WTC11 (cell line): ENCODE measurements around the gene DOK5. TPM values are rescaled to one million over a fixed set of nuclear protein-coding genes. Genes with fewer than 3 reads are reported as not detected.

Experiments used
- ATAC-seq: fragments of 200-7000 bp; cut with Tn5 transposase; 2 replicates; pipeline ENCODE4 v1.10.0; 2021; ENCODE audit warnings: mild to moderate bottlenecking, moderate library complexity
- CTCF ChIA-PET: fragments of 300-600 bp; sonication (Branson Sonifier 250); formaldehyde crosslinking; loops from one replicate; lab custom pipeline; 2021; ENCODE audit warnings: antibody characterized with exemption; lab: Charles Lee
- POLR2A ChIA-PET: fragments of 350-600 bp; sonication (Branson Sonifier 250); formaldehyde crosslinking; loops from one replicate; lab custom pipeline; 2021; ENCODE audit warnings: antibody characterized with exemption; lab: Charles Lee
- DNase-seq: peaks from one replicate; pipeline ENCODE4 v3.0.0; 2021; ENCODE audit warnings: low spot score
- H3K27ac Mint-ChIP-seq: 2 replicates; pipeline ENCODE4 v1.8.0; 2021; ENCODE audit warnings: mixed read lengths
- H3K27me3 Mint-ChIP-seq: 2 replicates; pipeline ENCODE4 v1.8.0; 2021; ENCODE audit warnings: low read depth, mild to moderate bottlenecking, moderate library complexity, mixed read lengths
- H3K36me3 Mint-ChIP-seq: 2 replicates; pipeline ENCODE4 v1.8.0; 2021; ENCODE audit warnings: mixed read lengths
- H3K4me1 Mint-ChIP-seq: 2 replicates; pipeline ENCODE4 v1.8.0; 2022; ENCODE audit warnings: mixed read lengths
- H3K4me3 Mint-ChIP-seq: 2 replicates; pipeline ENCODE4 v1.8.0; 2021; ENCODE audit warnings: mild to moderate bottlenecking, moderate library complexity, mixed read lengths
- H3K9me3 Mint-ChIP-seq: 2 replicates; pipeline ENCODE4 v1.8.0; 2021; ENCODE audit warnings: mixed read lengths
- CREM ChIP-seq: sonication (generic); formaldehyde crosslinking; IDR thresholded peaks from 2 replicates; pipeline ENCODE4 v1.8.1; 2022; ENCODE audit warnings: mild to moderate bottlenecking, missing genetic modification reagents, moderate library complexity
- E2F5 ChIP-seq: sonication (generic); formaldehyde crosslinking; IDR thresholded peaks from 2 replicates; pipeline ENCODE4 v1.8.1; 2022; ENCODE audit warnings: mild to moderate bottlenecking, moderate library complexity, missing genetic modification reagents
- EMX1 ChIP-seq: fragments of 250-450 bp; sonication (Bioruptor Pico); IDR thresholded peaks from 2 replicates; pipeline ENCODE4 v1.8.0; 2021; ENCODE audit warnings: mild to moderate bottlenecking
- ESRRA ChIP-seq: sonication (generic); formaldehyde crosslinking; IDR thresholded peaks from 2 replicates; pipeline ENCODE4 v1.8.1; 2022; ENCODE audit warnings: mild to moderate bottlenecking, missing genetic modification reagents, borderline replicate concordance
- GTF2I ChIP-seq: fragments of 250-450 bp; sonication (Bioruptor Pico); conservative IDR thresholded peaks from 2 replicates; pipeline ENCODE4 v1.4.0; 2021; ENCODE audit warnings: mild to moderate bottlenecking
- MXD4 ChIP-seq: fragments of 250-450 bp; sonication (Bioruptor Pico); IDR thresholded peaks from 2 replicates; pipeline ENCODE4 v1.8.0; 2021; ENCODE audit warnings: mild to moderate bottlenecking, moderate library complexity, borderline replicate concordance
- MYBL2 ChIP-seq: sonication (generic); formaldehyde crosslinking; IDR thresholded peaks from 2 replicates; pipeline ENCODE4 v1.8.1; 2023; ENCODE audit warnings: mild to moderate bottlenecking, moderate library complexity, missing genetic modification reagents
- NFATC4 ChIP-seq: fragments of 250-450 bp; sonication (Bioruptor Pico); IDR thresholded peaks from 2 replicates; pipeline ENCODE4 v1.9.0; 2021; ENCODE audit warnings: mild to moderate bottlenecking
- NFE2L1 ChIP-seq: sonication (generic); formaldehyde crosslinking; IDR thresholded peaks from 2 replicates; pipeline ENCODE4 v1.8.1; 2023; ENCODE audit warnings: missing genetic modification reagents
- NFYB ChIP-seq: sonication (generic); formaldehyde crosslinking; conservative IDR thresholded peaks from 2 replicates; pipeline ENCODE4 v1.8.0; 2022; ENCODE audit warnings: low read depth, missing genetic modification reagents
- PRRX2 ChIP-seq: fragments of 250-450 bp; sonication (Bioruptor Pico); IDR thresholded peaks from 2 replicates; pipeline ENCODE4 v1.8.0; 2021; ENCODE audit warnings: mild to moderate bottlenecking
- SMAD4 ChIP-seq: sonication (generic); formaldehyde crosslinking; IDR thresholded peaks from 2 replicates; pipeline ENCODE4 v1.8.0; 2022; ENCODE audit warnings: mild to moderate bottlenecking, missing genetic modification reagents
- STAT6 ChIP-seq: sonication (generic); formaldehyde crosslinking; conservative IDR thresholded peaks from 2 replicates; pipeline ENCODE4 v1.8.1; 2023; ENCODE audit warnings: mild to moderate bottlenecking, low read depth, missing genetic modification reagents, moderate library complexity
- TCF7 ChIP-seq: sonication (generic); formaldehyde crosslinking; IDR thresholded peaks from 2 replicates; pipeline ENCODE4 v1.8.0; 2022; ENCODE audit warnings: mild to moderate bottlenecking, low read depth, missing genetic modification reagents, moderate library complexity
- TEAD4 ChIP-seq: sonication (generic); formaldehyde crosslinking; IDR thresholded peaks from 2 replicates; pipeline ENCODE4 v1.8.0; 2022; ENCODE audit warnings: mild to moderate bottlenecking, missing genetic modification reagents
- ZBTB21 ChIP-seq: sonication (generic); formaldehyde crosslinking; IDR thresholded peaks from 2 replicates; pipeline ENCODE4 v1.8.1; 2023; ENCODE audit warnings: mild to moderate bottlenecking, missing genetic modification reagents, borderline replicate concordance
- ZNF138 ChIP-seq: sonication (generic); formaldehyde crosslinking; conservative IDR thresholded peaks from 2 replicates; pipeline ENCODE4 v1.8.1; 2022; ENCODE audit warnings: mild to moderate bottlenecking, moderate library complexity, missing genetic modification reagents
- ZNF317 ChIP-seq: sonication (generic); formaldehyde crosslinking; IDR thresholded peaks from 2 replicates; pipeline ENCODE4 v1.8.1; 2023; ENCODE audit warnings: low read depth, mild to moderate bottlenecking, moderate library complexity, missing genetic modification reagents, borderline replicate concordance
- ZNF416 ChIP-seq: fragments of 250-450 bp; sonication (Bioruptor Pico); IDR thresholded peaks from 2 replicates; pipeline ENCODE4 v1.9.0; 2021; ENCODE audit warnings: mild to moderate bottlenecking, inconsistent platforms
- total RNA-seq: library from RNA; stranded (reverse); gene quantifications from 3 replicates; pipeline ENCODE4 v1.2.3, GENCODE V29; 2021
- TF ChIP-seq, protein P1 (sequence below): fragments of 250-450 bp; sonication (Bioruptor Pico); IDR thresholded peaks from 2 replicates; pipeline ENCODE4 v1.9.0; 2021; ENCODE audit warnings: mild to moderate bottlenecking
- TF ChIP-seq, protein P2 (sequence below): sonication (generic); formaldehyde crosslinking; IDR thresholded peaks from 2 replicates; pipeline ENCODE4 v1.8.1; 2022; ENCODE audit warnings: low read depth, missing genetic modification reagents, borderline replicate concordance
- TF ChIP-seq, protein P3 (sequence below): fragments of 250-450 bp; sonication (Bioruptor Pico); conservative IDR thresholded peaks from 2 replicates; pipeline ENCODE4 v1.9.0; 2021; ENCODE audit warnings: mild to moderate bottlenecking

The DOK5 gene
- total RNA-seq, 1 experiment from 2014 or later = 10.1 TPM

GRCh38 chr20:54502179-54502578 lies 26.8 kb downstream of the DOK5 start:
- Mint-ChIP-seq H3K27me3 (no peaks in the 10 kb centered on the region), H3K4me1 (no peaks in the 10 kb centered on the region), H3K4me3 (no peak overlapping the region), H3K27ac (no peak overlapping the region), H3K9me3 (peaks cover 4% of the 10 kb centered on the region; the same call in 1 of the 2 replicates), H3K36me3 (peaks cover 3% of the 10 kb centered on the region; the same call in 1 of the 2 replicates)
- POLR2A ChIA-PET = no interaction called here
- DNase-seq (no peak), ATAC-seq (no peak)
- TF ChIP-seq CREM (CRISPR knock-in tag) = no peak
- TF ChIP-seq TCF7 (CRISPR knock-in tag) = no peak
- TF ChIP-seq, protein P1, sequence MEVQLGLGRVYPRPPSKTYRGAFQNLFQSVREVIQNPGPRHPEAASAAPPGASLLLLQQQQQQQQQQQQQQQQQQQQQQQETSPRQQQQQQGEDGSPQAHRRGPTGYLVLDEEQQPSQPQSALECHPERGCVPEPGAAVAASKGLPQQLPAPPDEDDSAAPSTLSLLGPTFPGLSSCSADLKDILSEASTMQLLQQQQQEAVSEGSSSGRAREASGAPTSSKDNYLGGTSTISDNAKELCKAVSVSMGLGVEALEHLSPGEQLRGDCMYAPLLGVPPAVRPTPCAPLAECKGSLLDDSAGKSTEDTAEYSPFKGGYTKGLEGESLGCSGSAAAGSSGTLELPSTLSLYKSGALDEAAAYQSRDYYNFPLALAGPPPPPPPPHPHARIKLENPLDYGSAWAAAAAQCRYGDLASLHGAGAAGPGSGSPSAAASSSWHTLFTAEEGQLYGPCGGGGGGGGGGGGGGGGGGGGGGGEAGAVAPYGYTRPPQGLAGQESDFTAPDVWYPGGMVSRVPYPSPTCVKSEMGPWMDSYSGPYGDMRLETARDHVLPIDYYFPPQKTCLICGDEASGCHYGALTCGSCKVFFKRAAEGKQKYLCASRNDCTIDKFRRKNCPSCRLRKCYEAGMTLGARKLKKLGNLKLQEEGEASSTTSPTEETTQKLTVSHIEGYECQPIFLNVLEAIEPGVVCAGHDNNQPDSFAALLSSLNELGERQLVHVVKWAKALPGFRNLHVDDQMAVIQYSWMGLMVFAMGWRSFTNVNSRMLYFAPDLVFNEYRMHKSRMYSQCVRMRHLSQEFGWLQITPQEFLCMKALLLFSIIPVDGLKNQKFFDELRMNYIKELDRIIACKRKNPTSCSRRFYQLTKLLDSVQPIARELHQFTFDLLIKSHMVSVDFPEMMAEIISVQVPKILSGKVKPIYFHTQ (CRISPR knock-in tag) = no peak
- TF ChIP-seq PRRX2 = no peak
- TF ChIP-seq ZNF138 (CRISPR knock-in tag) = no peak
- TF ChIP-seq ZBTB21 (CRISPR knock-in tag) = no peak
- TF ChIP-seq MXD4 = no peak
- no peak for TF ChIP-seq EMX1 (CRISPR knock-in tag)
- TF ChIP-seq TEAD4 (CRISPR knock-in tag) = no peak
- no peak for TF ChIP-seq STAT6
- no peak for TF ChIP-seq ZNF416 (CRISPR knock-in tag)
- TF ChIP-seq ESRRA (CRISPR knock-in tag) = no peak
- no peak for TF ChIP-seq SMAD4
- no peak for TF ChIP-seq NFYB (CRISPR knock-in tag)
- no peak for TF ChIP-seq GTF2I
- TF ChIP-seq, protein P2, sequence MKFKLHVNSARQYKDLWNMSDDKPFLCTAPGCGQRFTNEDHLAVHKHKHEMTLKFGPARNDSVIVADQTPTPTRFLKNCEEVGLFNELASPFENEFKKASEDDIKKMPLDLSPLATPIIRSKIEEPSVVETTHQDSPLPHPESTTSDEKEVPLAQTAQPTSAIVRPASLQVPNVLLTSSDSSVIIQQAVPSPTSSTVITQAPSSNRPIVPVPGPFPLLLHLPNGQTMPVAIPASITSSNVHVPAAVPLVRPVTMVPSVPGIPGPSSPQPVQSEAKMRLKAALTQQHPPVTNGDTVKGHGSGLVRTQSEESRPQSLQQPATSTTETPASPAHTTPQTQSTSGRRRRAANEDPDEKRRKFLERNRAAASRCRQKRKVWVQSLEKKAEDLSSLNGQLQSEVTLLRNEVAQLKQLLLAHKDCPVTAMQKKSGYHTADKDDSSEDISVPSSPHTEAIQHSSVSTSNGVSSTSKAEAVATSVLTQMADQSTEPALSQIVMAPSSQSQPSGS (CRISPR knock-in tag) = no peak
- CTCF ChIA-PET = no interaction called here

- ATAC-seq (no peak), DNase-seq (no peak)
- no peaks in the 10 kb centered on the region for H3K27me3 Mint-ChIP-seq
- H3K4me1 Mint-ChIP-seq = peaks cover 19% of the 10 kb centered on the region
- H3K36me3 Mint-ChIP-seq = peaks cover 3% of the 10 kb centered on the region; the same call in 1 of the 2 replicates
- CTCF ChIA-PET = no interaction called here
- H3K27ac Mint-ChIP-seq = no peak overlapping the region
- H3K4me3 Mint-ChIP-seq = no peak overlapping the region
- POLR2A ChIA-PET = no interaction called here
- H3K9me3 Mint-ChIP-seq = peaks cover 4% of the 10 kb centered on the region; the same call in 1 of the 2 replicates
- TF ChIP-seq ZNF317 (CRISPR knock-in tag) = no peak
- no peak for TF ChIP-seq MYBL2 (CRISPR knock-in tag)
- TF ChIP-seq, protein P2 (CRISPR knock-in tag) = no peak
- no peak for TF ChIP-seq NFATC4
- TF ChIP-seq NFE2L1 (CRISPR knock-in tag) = no peak
- TF ChIP-seq E2F5 (CRISPR knock-in tag) = no peak
- TF ChIP-seq, protein P3, sequence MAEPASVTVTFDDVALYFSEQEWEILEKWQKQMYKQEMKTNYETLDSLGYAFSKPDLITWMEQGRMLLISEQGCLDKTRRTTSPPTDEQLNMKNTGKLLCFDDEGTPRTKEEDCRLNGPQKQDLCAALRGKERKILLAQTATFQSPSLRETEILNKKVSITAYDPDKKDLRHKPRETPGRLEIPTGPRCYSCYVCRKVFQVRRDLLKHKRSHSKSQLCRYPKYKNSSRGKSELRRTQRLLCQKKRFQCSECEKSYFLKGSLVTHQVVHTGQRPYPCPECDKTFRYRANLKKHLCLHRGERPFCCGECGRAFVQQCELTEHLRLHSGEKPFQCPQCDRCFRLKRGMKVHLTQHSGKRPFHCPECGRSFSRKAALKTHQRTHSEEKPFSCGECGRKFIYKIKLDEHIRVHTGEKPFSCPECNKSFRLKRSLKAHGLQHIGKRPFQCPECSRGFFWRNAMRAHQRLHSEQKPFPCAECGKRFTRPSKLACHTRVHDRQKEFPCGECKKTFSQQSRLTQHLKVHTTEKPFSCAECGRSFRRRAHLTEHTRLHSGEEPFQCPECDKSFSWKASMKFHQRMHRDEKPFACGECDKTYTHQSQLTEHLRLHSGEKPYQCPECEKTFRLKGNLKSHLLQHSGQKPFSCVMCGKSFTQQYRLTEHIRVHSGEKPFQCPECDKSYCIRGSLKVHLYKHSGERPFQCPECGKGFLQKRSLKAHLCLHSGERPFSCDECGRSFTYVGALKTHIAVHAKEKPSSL (CRISPR knock-in tag) = no peak
- no peak for TF ChIP-seq STAT6
These were observed 31.2 kb downstream of the DOK5 start for GRCh38 chr20:54506643-54507042.
